Mesendoderm (in vitro differentiated cells): ENCODE data around the gene NTN3.

Experiments used
- DNase-seq: peaks from one replicate; pipeline ENCODE4 v3.0.0; 2013
- H2AK5ac ChIP-seq: 2 replicates; pipeline ENCODE4 v1.6.1; 2013; ENCODE audit warnings: low read length, inconsistent platforms
- H2BK120ac ChIP-seq: 2 replicates; pipeline ENCODE4 v1.6.1; 2013; ENCODE audit warnings: low read depth, mild to moderate bottlenecking, low read length, moderate library complexity, mixed read lengths
- H2BK15ac ChIP-seq: replicated peaks from 2 replicates; pipeline ENCODE4 v1.6.1; 2013; ENCODE audit warnings: low read depth, mild to moderate bottlenecking, moderate library complexity
- H2BK5ac ChIP-seq: 2 replicates; pipeline ENCODE4 v1.6.1; 2013; ENCODE audit warnings: low read length, inconsistent platforms
- H3K18ac ChIP-seq: 2 replicates; pipeline ENCODE4 v1.6.1; 2013; ENCODE audit warnings: mild to moderate bottlenecking, low read length, mixed read lengths
- H3K23ac ChIP-seq: one replicate; pipeline ENCODE4 v1.6.1; 2013; ENCODE audit warnings: low read length
- H3K27ac ChIP-seq: 2 replicates; pipeline ENCODE4 v1.5.1; 2013; ENCODE audit warnings: low read depth, mild to moderate bottlenecking, inconsistent platforms, low read length, moderate library complexity
- H3K27me3 ChIP-seq: 2 replicates; pipeline ENCODE4 v1.6.1; 2013; ENCODE audit warnings: low read length, control low read depth, mild to moderate bottlenecking, inconsistent platforms; ENCODE audit not compliant: insufficient read depth, poor library complexity
- H3K36me3 ChIP-seq: 2 replicates; pipeline ENCODE4 v1.6.1; 2013; ENCODE audit warnings: low read length, inconsistent platforms; ENCODE audit not compliant: control insufficient read depth, insufficient read depth
- H3K4ac ChIP-seq: one replicate; pipeline ENCODE4 v1.6.1; 2013; ENCODE audit warnings: low read depth, mild to moderate bottlenecking, low read length, moderate library complexity
- H3K4me1 ChIP-seq: 2 replicates; pipeline ENCODE4 v1.6.1; 2013; ENCODE audit warnings: low read depth, low read length, inconsistent platforms; ENCODE audit not compliant: control insufficient read depth
- H3K4me2 ChIP-seq: 2 replicates; pipeline ENCODE4 v1.6.1; 2013; ENCODE audit warnings: low read length
- H3K4me3 ChIP-seq: 2 replicates; pipeline ENCODE4 v1.5.1; 2013; ENCODE audit warnings: mild to moderate bottlenecking, low read length
- H3K56ac ChIP-seq: one replicate; pipeline ENCODE4 v1.6.1; 2013; ENCODE audit warnings: low read length
- H3K79me1 ChIP-seq: 2 replicates; pipeline ENCODE4 v1.6.1; 2013; ENCODE audit warnings: low read length, inconsistent platforms
- H3K79me2 ChIP-seq: 2 replicates; pipeline ENCODE4 v1.6.1; 2013; ENCODE audit warnings: mild to moderate bottlenecking, low read length; ENCODE audit not compliant: control insufficient read depth, insufficient read depth
- H3K9ac ChIP-seq: 2 replicates; pipeline ENCODE4 v1.6.1; 2013; ENCODE audit warnings: low read length, inconsistent platforms
- H4K5ac ChIP-seq: one replicate; pipeline ENCODE4 v1.6.1; 2013; ENCODE audit warnings: low read length
- H4K8ac ChIP-seq: one replicate; pipeline ENCODE4 v1.6.1; 2013; ENCODE audit warnings: low read depth, mild to moderate bottlenecking, control low read depth, low read length, moderate library complexity
- WGBS: extraction: QIAGEN DNeasy Blood & Tissue Kit; methylation state at CpG from one replicate; pipeline ENCODE4 v1.1.7; 2013; ENCODE audit warnings: low lambda C conversion rate, missing lambda C conversion rate; ENCODE audit not compliant: insufficient coverage; ENCODE audit errors: extremely low coverage; 5-methylcytosine and 5-hydroxymethylcytosine counted together

The NTN3 gene

GRCh38 chr16:2481676-2482075 lies 10.6 kb downstream of the NTN3 start:
- Histone ChIP-seq H2BK120ac (no peak overlapping the region), H3K9ac (no peak overlapping the region), H3K4ac (no peak overlapping the region), H2AK5ac (no peak overlapping the region), H3K27me3 (no peaks in the 10 kb centered on the region), H3K4me2 (no peak overlapping the region), H2BK15ac (no peak overlapping the region), H3K56ac (no peak overlapping the region), H3K27ac (no peak overlapping the region), H4K5ac (no peak overlapping the region), H3K23ac (no peak overlapping the region), H3K79me2 (no peaks in the 10 kb centered on the region), H3K4me1 (no peaks in the 10 kb centered on the region), H2BK5ac (no peak overlapping the region), H3K36me3 (no peaks in the 10 kb centered on the region), H4K8ac (no peak overlapping the region), H3K18ac (no peak overlapping the region), H3K4me3 (no peak overlapping the region), H3K79me1 (no peaks in the 10 kb centered on the region)
- WGBS: no CpG with 5 or more reads among the region's 7 CpGs
- DNase-seq: no peak

- Histone ChIP-seq H3K36me3 (no peaks in the 10 kb centered on the region), H3K4ac (no peak overlapping the region), H3K27me3 (no peaks in the 10 kb centered on the region), H3K23ac (no peak overlapping the region), H4K8ac (no peak overlapping the region), H3K4me2 (no peak overlapping the region), H3K56ac (no peak overlapping the region), H3K79me2 (no peaks in the 10 kb centered on the region), H3K4me1 (no peaks in the 10 kb centered on the region), H3K79me1 (no peaks in the 10 kb centered on the region), H3K9ac (no peak overlapping the region), H3K18ac (no peak overlapping the region), H2BK5ac (no peak overlapping the region), H2AK5ac (no peak overlapping the region), H2BK120ac (no peak overlapping the region), H4K5ac (no peak overlapping the region), H3K4me3 (no peak overlapping the region), H2BK15ac (no peak overlapping the region), H3K27ac (no peak overlapping the region)
- WGBS: no CpG with 5 or more reads among the region's 13 CpGs
- no peak for DNase-seq
These were observed 11.2 kb downstream of the NTN3 start for GRCh38 chr16:2482249-2482648.

GRCh38 chr16:2482708-2483534 lies 11.8 kb downstream of the NTN3 start:
- H3K27me3 ChIP-seq: no peaks in the 10 kb centered on the region
- H2BK15ac ChIP-seq: no peak overlapping the region
- H3K4me2 ChIP-seq: no peak overlapping the region
- H3K79me2 ChIP-seq: no peaks in the 10 kb centered on the region
- H4K8ac ChIP-seq: no peak overlapping the region
- no peak overlapping the region for H4K5ac ChIP-seq
- no peak overlapping the region for H2BK120ac ChIP-seq
- H3K36me3 ChIP-seq: no peaks in the 10 kb centered on the region
- H2AK5ac ChIP-seq: no peak overlapping the region
- no peaks in the 10 kb centered on the region for H3K4me1 ChIP-seq
- no peak overlapping the region for H3K27ac ChIP-seq
- DNase-seq: no peak
- no peaks in the 10 kb centered on the region for H3K79me1 ChIP-seq
- no peak overlapping the region for H3K9ac ChIP-seq
- H3K23ac ChIP-seq: no peak overlapping the region
- H3K56ac ChIP-seq: no peak overlapping the region
- H2BK5ac ChIP-seq: no peak overlapping the region
- no peak overlapping the region for H3K18ac ChIP-seq
- no peak overlapping the region for H3K4ac ChIP-seq
- H3K4me3 ChIP-seq: no peak overlapping the region
- WGBS: no CpG with 5 or more reads among the region's 32 CpGs

GRCh38 chr16:2483939-2484897 lies 13.1 kb downstream of the NTN3 start:
- H3K79me1 ChIP-seq: no peaks in the 10 kb centered on the region
- no peaks in the 10 kb centered on the region for H3K36me3 ChIP-seq
- no peak overlapping the region for H3K9ac ChIP-seq
- H2BK5ac ChIP-seq: no peak overlapping the region
- WGBS: no CpG with 5 or more reads among the region's 16 CpGs
- no peaks in the 10 kb centered on the region for H3K27me3 ChIP-seq
- DNase-seq: no peak
- no peak overlapping the region for H2BK120ac ChIP-seq
- no peak overlapping the region for H2AK5ac ChIP-seq
- no peak overlapping the region for H3K56ac ChIP-seq
- H3K18ac ChIP-seq: no peak overlapping the region
- H4K5ac ChIP-seq: no peak overlapping the region
- no peaks in the 10 kb centered on the region for H3K4me1 ChIP-seq
- no peak overlapping the region for H3K4ac ChIP-seq
- no peak overlapping the region for H3K4me2 ChIP-seq
- no peak overlapping the region for H3K27ac ChIP-seq
- no peak overlapping the region for H3K23ac ChIP-seq
- H3K79me2 ChIP-seq: no peaks in the 10 kb centered on the region
- no peak overlapping the region for H2BK15ac ChIP-seq
- H4K8ac ChIP-seq: no peak overlapping the region
- H3K4me3 ChIP-seq: no peak overlapping the region

- no peak overlapping the region for H2BK15ac ChIP-seq
- no peak overlapping the region for H3K23ac ChIP-seq
- no peaks in the 10 kb centered on the region for H3K27me3 ChIP-seq
- no CpG with 5 or more reads among the region's 13 CpGs for WGBS
- no peak overlapping the region for H4K8ac ChIP-seq
- H3K4me2 ChIP-seq: no peak overlapping the region
- H3K27ac ChIP-seq: no peak overlapping the region
- no peaks in the 10 kb centered on the region for H3K4me1 ChIP-seq
- H3K4ac ChIP-seq: no peak overlapping the region
- H3K4me3 ChIP-seq: no peak overlapping the region
- no peak overlapping the region for H4K5ac ChIP-seq
- no peak overlapping the region for H3K9ac ChIP-seq
- H2AK5ac ChIP-seq: no peak overlapping the region
- H2BK5ac ChIP-seq: no peak overlapping the region
- H3K36me3 ChIP-seq: no peaks in the 10 kb centered on the region
- no peak overlapping the region for H3K18ac ChIP-seq
- H3K79me2 ChIP-seq: no peaks in the 10 kb centered on the region
- H3K56ac ChIP-seq: no peak overlapping the region
- no peak for DNase-seq
- no peaks in the 10 kb centered on the region for H3K79me1 ChIP-seq
- H2BK120ac ChIP-seq: no peak overlapping the region
These were observed 13.9 kb downstream of the NTN3 start for GRCh38 chr16:2484898-2485508.
